Fibroblast of lung (primary cell): ENCODE measurements around the gene CYP11A1. TPM values are rescaled to one million over a fixed set of nuclear protein-coding genes. Genes with fewer than 3 reads are reported as not detected.

Source experiments
- DNase-seq, 2 donors: peaks; one replicate each; pipeline versions ENCODE4 v3.0.0 to v3.0.0-alpha.2; 2010; ENCODE audit warnings: low read depth in 2 of 2
- H2AFZ ChIP-seq: 2 replicates; pipeline ENCODE4 v1.5.1; 2012; ENCODE audit warnings: low read length, control low read depth, inconsistent platforms
- H3K27ac ChIP-seq: 2 replicates; pipeline ENCODE4 v1.5.1; 2011; ENCODE audit warnings: low read length, control low read depth; ENCODE audit not compliant: insufficient read depth
- H3K27me3 ChIP-seq: 2 replicates; pipeline ENCODE4 v1.5.1; 2011; ENCODE audit warnings: mild to moderate bottlenecking, low read length; ENCODE audit not compliant: control insufficient read depth, insufficient read depth
- H3K36me3 ChIP-seq: 2 replicates; pipeline ENCODE4 v1.5.1; 2011; ENCODE audit warnings: low read length; ENCODE audit not compliant: control insufficient read depth, insufficient read depth
- H3K4me1 ChIP-seq: 2 replicates; pipeline ENCODE4 v1.5.1; 2011; ENCODE audit warnings: low read length; ENCODE audit not compliant: control insufficient read depth, insufficient read depth; ENCODE audit errors: extremely low read depth
- H3K4me2 ChIP-seq: 2 replicates; pipeline ENCODE4 v1.5.1; 2011; ENCODE audit warnings: low read length, control low read depth; ENCODE audit not compliant: insufficient read depth; ENCODE audit errors: extremely low read depth
- H3K4me3 ChIP-seq, 4 experiments: fragments of 200-600 bp in 1 of 4; sonication (generic) in 1 of 4; replicated peaks in 1 of 4; 2 replicates each; pipeline ENCODE4 v1.5.1; 2011 to 2016; ENCODE audit warnings: low read length in 4 of 4, low read depth in 3 of 4, mild to moderate bottlenecking in 3 of 4, control low read depth in 2 of 4, inconsistent platforms in 1 of 4, mixed read lengths in 1 of 4; ENCODE audit not compliant: insufficient read depth in 1 of 4; ENCODE audit errors: control extremely low read depth in 1 of 4
- H3K79me2 ChIP-seq: 2 replicates; pipeline ENCODE4 v1.5.1; 2012; ENCODE audit warnings: mild to moderate bottlenecking, low read length, inconsistent platforms; ENCODE audit not compliant: control insufficient read depth, insufficient read depth
- H3K9ac ChIP-seq: 2 replicates; pipeline ENCODE4 v1.5.1; 2011; ENCODE audit warnings: mild to moderate bottlenecking, low read length, control low read depth; ENCODE audit not compliant: insufficient read depth
- H3K9me3 ChIP-seq: 2 replicates; pipeline ENCODE4 v1.5.1; 2012; ENCODE audit warnings: low read depth, low read length; ENCODE audit not compliant: control insufficient read depth, insufficient read depth
- H4K20me1 ChIP-seq: 2 replicates; pipeline ENCODE4 v1.5.1; 2011; ENCODE audit warnings: low read length; ENCODE audit not compliant: control insufficient read depth, insufficient read depth; ENCODE audit errors: extremely low read depth
- EZH2 ChIP-seq: IDR thresholded peaks from 2 replicates; pipeline ENCODE4 v1.5.1; 2012; ENCODE audit warnings: low read length, control low read depth, mild to moderate bottlenecking; ENCODE audit errors: missing control alignments
- polyA plus RNA-seq, 2 donors: library from polyadenylated mRNA; depleted of rRNA in 1 of 2; stranded (reverse) in 1 of 2; unstranded in 1 of 2; fragments of >200 nt; gene quantifications; 2 replicates each; pipeline ENCODE4 v1.2.1, GENCODE V29; 2011 to 2012; ENCODE audit warnings: missing spikeins in 1 of 2
- total RNA-seq: library from RNA; depleted of rRNA; stranded (reverse); fragments of >200 nt; gene quantifications from 2 replicates; pipeline ENCODE4 v1.2.1, GENCODE V29; 2014
- TF ChIP-seq, protein P1 (sequence below), 2 donors: IDR thresholded peaks in 1 of 2; conservative IDR thresholded peaks in 1 of 2; 1 replicate in 1 of 2; 2 replicates in 1 of 2; pipeline ENCODE4 v1.5.1; 2011 to 2012; ENCODE audit warnings: low read length in 2 of 2, control low read depth in 1 of 2, inconsistent platforms in 1 of 2, low read depth in 1 of 2, mild to moderate bottlenecking in 1 of 2

Gene CYP11A1
- total and polyA plus RNA-seq, 2 donors (not counting 1 experiment from before 2014, with no cell fraction given), result 0.07 to 0.33 TPM

DNA sequence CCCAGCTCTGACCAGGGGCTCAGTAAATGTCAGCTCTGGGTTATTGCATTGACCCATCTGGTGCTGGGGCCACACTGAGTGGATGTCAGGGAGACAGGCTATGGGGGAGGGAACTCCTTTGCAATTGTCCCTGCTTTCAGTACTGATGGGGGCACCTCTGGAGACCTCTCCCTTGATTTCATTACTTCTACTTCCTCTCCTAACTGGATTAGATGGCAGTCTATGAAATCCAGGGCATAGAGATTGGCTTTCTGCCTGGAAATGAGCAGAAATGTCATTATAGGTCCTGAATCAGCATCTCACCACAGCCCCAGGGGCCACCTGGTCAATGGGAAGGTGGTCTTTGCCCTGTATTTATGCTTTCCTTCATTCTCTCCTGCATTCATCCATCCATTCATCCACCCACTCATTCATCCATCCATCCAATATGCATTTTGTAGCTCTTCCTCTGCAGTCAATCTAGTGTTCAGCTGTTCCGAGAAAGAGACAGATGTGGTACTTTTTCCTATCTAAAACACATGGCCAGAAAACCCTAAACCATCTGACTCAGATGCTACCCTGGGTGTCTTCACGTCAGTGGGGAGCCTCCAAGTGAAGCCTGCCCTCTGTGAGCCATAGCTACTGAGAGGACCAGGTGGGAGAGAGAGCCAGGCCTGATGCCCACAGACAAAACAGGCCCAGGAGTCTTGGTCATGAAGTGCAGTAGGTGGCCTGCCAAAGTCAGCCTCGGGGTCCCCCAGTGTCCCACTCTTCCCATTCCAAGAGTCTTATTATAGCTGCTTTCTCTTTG lies 74.2 kb downstream of the CYP11A1 start:
- Histone ChIP-seq H3K9me3 (no peaks in the 10 kb centered on the region), H3K4me2 (no peak overlapping the region), H3K27ac (no peak overlapping the region), H3K79me2 (no peaks in the 10 kb centered on the region), H3K36me3 (no peaks in the 10 kb centered on the region), H3K4me1 (no peaks in the 10 kb centered on the region), H2AFZ (no peak overlapping the region), H4K20me1 (no peaks in the 10 kb centered on the region), H3K4me3 (no peak overlapping the region), H3K27me3 (no peaks in the 10 kb centered on the region), H3K9ac (no peak overlapping the region)
- no peak for TF ChIP-seq EZH2
- TF ChIP-seq, protein P1, sequence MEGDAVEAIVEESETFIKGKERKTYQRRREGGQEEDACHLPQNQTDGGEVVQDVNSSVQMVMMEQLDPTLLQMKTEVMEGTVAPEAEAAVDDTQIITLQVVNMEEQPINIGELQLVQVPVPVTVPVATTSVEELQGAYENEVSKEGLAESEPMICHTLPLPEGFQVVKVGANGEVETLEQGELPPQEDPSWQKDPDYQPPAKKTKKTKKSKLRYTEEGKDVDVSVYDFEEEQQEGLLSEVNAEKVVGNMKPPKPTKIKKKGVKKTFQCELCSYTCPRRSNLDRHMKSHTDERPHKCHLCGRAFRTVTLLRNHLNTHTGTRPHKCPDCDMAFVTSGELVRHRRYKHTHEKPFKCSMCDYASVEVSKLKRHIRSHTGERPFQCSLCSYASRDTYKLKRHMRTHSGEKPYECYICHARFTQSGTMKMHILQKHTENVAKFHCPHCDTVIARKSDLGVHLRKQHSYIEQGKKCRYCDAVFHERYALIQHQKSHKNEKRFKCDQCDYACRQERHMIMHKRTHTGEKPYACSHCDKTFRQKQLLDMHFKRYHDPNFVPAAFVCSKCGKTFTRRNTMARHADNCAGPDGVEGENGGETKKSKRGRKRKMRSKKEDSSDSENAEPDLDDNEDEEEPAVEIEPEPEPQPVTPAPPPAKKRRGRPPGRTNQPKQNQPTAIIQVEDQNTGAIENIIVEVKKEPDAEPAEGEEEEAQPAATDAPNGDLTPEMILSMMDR (conservative IDR thresholded peaks at IDR 0.05 in 1 of 2, IDR thresholded peaks at IDR 0.05 in 1 of 2; ENCODE audit: low read depth in 1 of 2, low read length in 2 of 2), result no peak
- no peak for DNase-seq

DNA sequence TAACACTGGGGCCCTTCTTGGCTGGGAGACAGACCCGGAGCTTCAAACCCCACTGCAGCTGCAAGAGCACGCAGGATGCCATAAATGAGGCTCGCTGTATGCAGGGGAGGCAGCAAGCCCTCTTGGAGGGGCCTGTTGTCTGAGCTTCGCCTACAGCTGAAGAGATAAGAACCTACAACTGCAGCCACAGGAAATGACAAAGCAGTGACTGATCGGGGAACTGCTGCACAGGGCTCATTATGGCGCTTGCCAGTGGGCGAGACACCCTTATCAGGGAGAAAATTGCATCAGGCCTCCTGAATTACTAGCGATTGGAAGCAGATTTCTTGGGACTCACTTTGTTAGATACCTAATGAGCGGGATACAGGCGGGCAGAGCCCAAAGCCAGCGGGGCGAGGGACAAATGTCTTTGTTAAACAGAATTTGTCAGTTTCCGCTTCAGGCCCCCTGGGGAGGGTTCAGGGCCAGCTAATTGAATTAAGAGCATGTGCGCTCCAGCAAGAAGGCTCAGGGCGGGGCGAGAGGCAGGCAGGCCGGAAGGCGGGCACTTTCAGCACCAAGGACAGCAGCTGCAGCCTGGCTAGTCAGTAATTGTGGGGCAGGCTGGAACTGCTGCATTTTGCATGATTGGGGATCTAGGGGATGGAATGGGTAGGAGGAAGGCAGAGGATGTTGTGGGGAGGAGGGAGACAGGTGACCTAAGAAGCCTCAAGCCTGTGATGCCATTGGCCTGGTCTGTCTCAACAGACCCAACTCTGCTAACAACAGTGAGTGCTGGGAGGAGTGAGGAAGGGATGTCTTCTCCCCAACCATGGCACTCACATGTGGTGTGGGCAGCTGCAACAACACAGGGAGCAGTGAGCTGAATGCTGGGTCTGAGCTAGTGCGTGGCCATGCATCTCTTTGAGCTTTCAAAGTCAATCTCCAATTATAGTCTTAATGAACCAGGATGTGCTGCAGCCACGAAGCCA lies 76.1 kb downstream of the CYP11A1 start:
- H3K79me2 ChIP-seq, result no peaks in the 10 kb centered on the region
- H3K27me3 ChIP-seq, result no peaks in the 10 kb centered on the region
- peak; percentile 64 to 85 for DNase-seq
- no peaks in the 10 kb centered on the region for H3K9me3 ChIP-seq
- H3K4me3 ChIP-seq, result no peak overlapping the region
- H3K36me3 ChIP-seq, result no peaks in the 10 kb centered on the region
- H4K20me1 ChIP-seq, result no peaks in the 10 kb centered on the region
- H3K27ac ChIP-seq, result no peak overlapping the region
- no peak overlapping the region for H2AFZ ChIP-seq
- no peak overlapping the region for H3K9ac ChIP-seq
- H3K4me2 ChIP-seq, result no peak overlapping the region
- H3K4me1 ChIP-seq, result no peaks in the 10 kb centered on the region
- TF ChIP-seq, protein P1 (conservative IDR thresholded peaks at IDR 0.05 in 1 of 2, IDR thresholded peaks at IDR 0.05 in 1 of 2; ENCODE audit: low read depth in 1 of 2, low read length in 2 of 2), result no peak
- TF ChIP-seq EZH2, result no peak

DNA sequence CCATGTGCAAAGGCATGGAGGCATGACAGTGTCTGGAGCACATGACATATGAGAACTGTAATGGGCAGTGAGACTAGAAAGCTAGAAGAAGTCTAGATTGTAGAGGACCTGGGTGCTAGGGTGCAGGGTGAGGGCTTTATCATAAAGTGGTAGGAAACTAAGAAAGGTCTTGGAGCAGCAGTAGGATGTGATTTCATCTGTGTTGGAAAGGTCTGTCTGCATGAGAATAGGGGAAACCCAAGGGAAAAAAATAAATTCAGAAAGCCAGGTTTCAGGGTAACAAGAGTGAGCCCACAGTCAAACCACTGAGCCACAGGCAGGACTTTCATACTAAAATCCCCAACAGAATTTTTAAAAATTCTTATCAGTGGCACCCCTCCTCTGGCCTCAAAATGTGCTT lies 76.8 kb downstream of the CYP11A1 start:
- Histone ChIP-seq H3K9me3 (no peaks in the 10 kb centered on the region), H3K27me3 (no peaks in the 10 kb centered on the region), H3K4me1 (no peaks in the 10 kb centered on the region), H3K4me3 (no peak overlapping the region), H3K4me2 (no peak overlapping the region), H2AFZ (no peak overlapping the region), H3K27ac (no peak overlapping the region), H3K79me2 (no peaks in the 10 kb centered on the region), H3K9ac (no peak overlapping the region), H3K36me3 (no peaks in the 10 kb centered on the region), H4K20me1 (no peaks in the 10 kb centered on the region)
- TF ChIP-seq, protein P1 (conservative IDR thresholded peaks at IDR 0.05 in 1 of 2, IDR thresholded peaks at IDR 0.05 in 1 of 2; ENCODE audit: low read depth in 1 of 2, low read length in 2 of 2), result no peak
- TF ChIP-seq EZH2, result no peak
- DNase-seq, result no peak
